H1 (cell line): Measurements from ENCODE around the gene P2RX6. TPM values are rescaled to one million over a fixed set of nuclear protein-coding genes. Genes with fewer than 3 reads are reported as not detected.

ENCODE experiments used
- CTCF ChIA-PET: fragments of 300-600 bp; sonication (Branson Sonifier 250); formaldehyde crosslinking; loops from one replicate; lab custom pipeline; 2021; ENCODE audit not compliant: partially characterized antibody; lab: Charles Lee
- POLR2A ChIA-PET: fragments of 300-600 bp; sonication (Branson Sonifier 250); formaldehyde crosslinking; loops from one replicate; lab custom pipeline; 2021; ENCODE audit warnings: inconsistent platforms; ENCODE audit not compliant: partially characterized antibody; lab: Charles Lee
- DNase-seq, 2 experiments: peaks; one replicate each; pipeline versions ENCODE4 v3.0.0 to v3.0.0-alpha.2; 2010 to 2022; ENCODE audit warnings: low spot score in 2 of 2, low read depth in 1 of 2, mixed read lengths in 1 of 2
- FAIRE-seq: peaks from 2 replicates; lab custom pipeline; 2011; peaks lifted over from hg19 to GRCh38; lab: Jason Lieb, UNC
- H2AFZ ChIP-seq: 2 replicates; pipeline ENCODE4 v1.8.1; 2012; ENCODE audit warnings: low read length, inconsistent platforms
- H2AK5ac ChIP-seq: 2 replicates; pipeline ENCODE4 v1.6.1; 2013; ENCODE audit warnings: low read depth, low read length
- H2BK120ac ChIP-seq: replicated peaks from 2 replicates; pipeline ENCODE3; 2013; ENCODE audit warnings: low read depth, low read length, inconsistent platforms
- H2BK12ac ChIP-seq: 2 replicates; pipeline ENCODE4 v1.6.1; 2013; ENCODE audit warnings: low read depth, low read length
- H2BK15ac ChIP-seq: 2 replicates; pipeline ENCODE4 v1.6.1; 2013; ENCODE audit warnings: low read length
- H2BK20ac ChIP-seq: 2 replicates; pipeline ENCODE4 v1.6.1; 2013; ENCODE audit warnings: low read length
- H2BK5ac ChIP-seq: 2 replicates; pipeline ENCODE4 v1.6.1; 2013; ENCODE audit warnings: low read depth, low read length
- H3K14ac ChIP-seq: 2 replicates; pipeline ENCODE4 v1.6.1; 2013; ENCODE audit warnings: inconsistent platforms; ENCODE audit not compliant: insufficient read length
- H3K18ac ChIP-seq: 2 replicates; pipeline ENCODE4 v1.6.1; 2013; ENCODE audit warnings: low read length; ENCODE audit errors: extremely low read depth
- H3K23ac ChIP-seq: 2 replicates; pipeline ENCODE4 v1.6.1; 2013; ENCODE audit warnings: inconsistent platforms; ENCODE audit not compliant: insufficient read length
- H3K23me2 ChIP-seq: 2 replicates; pipeline ENCODE4 v1.6.1; 2013; ENCODE audit warnings: low read depth, low read length
- H3K27ac ChIP-seq: 2 replicates; pipeline ENCODE4 v1.6.1; 2011; ENCODE audit warnings: low read depth, low read length, inconsistent platforms
- H3K27me3 ChIP-seq, 4 experiments: replicated peaks in 1 of 4; 1 replicate in 1 of 4; 2 replicates in 3 of 4; pipeline versions ENCODE4 v1.6.1 to v1.8.1; 2011 to 2013; ENCODE audit warnings: low read length in 3 of 4, mild to moderate bottlenecking in 3 of 4, inconsistent platforms in 2 of 4, mixed read lengths in 2 of 4, moderate library complexity in 1 of 4; ENCODE audit not compliant: control insufficient read depth in 3 of 4, insufficient read depth in 3 of 4; ENCODE audit errors: extremely low read depth in 1 of 4
- H3K36me3 ChIP-seq, 4 experiments: 2 replicates each; pipeline versions ENCODE4 v1.6.1 to v1.8.1; 2011 to 2013; ENCODE audit warnings: mild to moderate bottlenecking in 4 of 4, low read length in 3 of 4, moderate library complexity in 2 of 4, control low read depth in 1 of 4, inconsistent platforms in 1 of 4; ENCODE audit not compliant: insufficient read depth in 4 of 4, control insufficient read depth in 2 of 4
- H3K4ac ChIP-seq: replicated peaks from 2 replicates; pipeline ENCODE3; 2013; ENCODE audit warnings: low read length, low read depth, mixed read lengths, inconsistent platforms; ENCODE audit not compliant: insufficient read length
- H3K4me1 ChIP-seq, 4 experiments: replicated peaks in 1 of 4; 1 replicate in 1 of 4; 2 replicates in 3 of 4; pipeline versions ENCODE4 v1.6.1 to v1.8.1; 2011 to 2013; ENCODE audit warnings: low read length in 3 of 4, inconsistent platforms in 2 of 4, mixed read lengths in 1 of 4; ENCODE audit not compliant: insufficient read depth in 4 of 4, control insufficient read depth in 3 of 4
- H3K4me2 ChIP-seq, 2 experiments: 2 replicates each; pipeline versions ENCODE4 v1.6.1 to v1.8.1; 2011 to 2013; ENCODE audit warnings: low read depth in 2 of 2, low read length in 2 of 2, control low read depth in 1 of 2, inconsistent platforms in 1 of 2, mild to moderate bottlenecking in 1 of 2; ENCODE audit not compliant: insufficient read depth in 1 of 2
- H3K4me3 ChIP-seq, 4 experiments: fragments of 200-600, 300-600 bp in 1 of 4; sonication (generic), shearing (Covaris generic), sonication (Bioruptor Twin) in 1 of 4; 2 replicates each; pipeline versions ENCODE4 v1.5.1 to v1.8.1; 2011 to 2016; ENCODE audit warnings: low read length in 4 of 4, low read depth in 3 of 4, control low read depth in 2 of 4, inconsistent platforms in 2 of 4, mild to moderate bottlenecking in 2 of 4, mixed read lengths in 1 of 4, moderate library complexity in 1 of 4; ENCODE audit not compliant: insufficient read depth in 2 of 4; ENCODE audit errors: extremely low read depth in 1 of 4
- H3K56ac ChIP-seq: replicated peaks from 2 replicates; pipeline ENCODE3; 2013; ENCODE audit warnings: low read depth, mild to moderate bottlenecking, mixed read lengths, low read length, inconsistent platforms; ENCODE audit not compliant: insufficient read length
- H3K79me1 ChIP-seq: 2 replicates; pipeline ENCODE4 v1.6.1; 2013; ENCODE audit warnings: low read depth, low read length, control low read depth
- H3K79me2 ChIP-seq, 2 experiments: 2 replicates each; pipeline versions ENCODE4 v1.6.1 to v1.8.1; 2012 to 2013; ENCODE audit warnings: low read length in 2 of 2, mild to moderate bottlenecking in 2 of 2, inconsistent platforms in 1 of 2; ENCODE audit not compliant: insufficient read depth in 2 of 2, control insufficient read depth in 1 of 2
- H3K9ac ChIP-seq, 4 experiments: replicated peaks in 1 of 4; 1 replicate in 1 of 4; 2 replicates in 3 of 4; pipeline versions ENCODE4 v1.6.1 to v1.8.1; 2011 to 2013; ENCODE audit warnings: low read depth in 3 of 4, low read length in 3 of 4, control low read depth in 2 of 4, mild to moderate bottlenecking in 2 of 4, moderate library complexity in 2 of 4, inconsistent platforms in 1 of 4; ENCODE audit errors: extremely low read depth in 1 of 4
- H3K9me3 ChIP-seq, 2 experiments: 2 replicates each; pipeline versions ENCODE4 v1.6.1 to v1.8.1; 2012 to 2013; ENCODE audit warnings: mild to moderate bottlenecking in 2 of 2, moderate library complexity in 2 of 2, control low read depth in 1 of 2, inconsistent platforms in 1 of 2, low read depth in 1 of 2, low read length in 1 of 2, mixed read lengths in 1 of 2; ENCODE audit not compliant: insufficient read depth in 2 of 2
- H4K20me1 ChIP-seq, 2 experiments: replicated peaks in 1 of 2; 2 replicates each; pipeline versions ENCODE3 to v1.8.1; 2011 to 2013; ENCODE audit warnings: inconsistent platforms in 2 of 2, low read length in 2 of 2, mild to moderate bottlenecking in 1 of 2; ENCODE audit not compliant: insufficient read depth in 2 of 2, control insufficient read depth in 1 of 2
- H4K5ac ChIP-seq: 2 replicates; pipeline ENCODE4 v1.6.1; 2013; ENCODE audit warnings: low read length, low read depth, mixed read lengths, inconsistent platforms; ENCODE audit not compliant: insufficient read length
- H4K8ac ChIP-seq: 2 replicates; pipeline ENCODE4 v1.8.0; 2013; ENCODE audit warnings: mild to moderate bottlenecking, moderate library complexity, low read length, inconsistent platforms; ENCODE audit not compliant: insufficient read depth; ENCODE audit errors: extremely low read depth
- H4K91ac ChIP-seq: replicated peaks from 2 replicates; pipeline ENCODE3; 2013; ENCODE audit warnings: low read length, mixed read lengths, inconsistent platforms; ENCODE audit not compliant: insufficient read length
- ATF3 ChIP-seq: IDR thresholded peaks from 2 replicates; pipeline ENCODE4 v1.6.1; 2011; ENCODE audit warnings: low read depth, mild to moderate bottlenecking, low read length; ENCODE audit not compliant: insufficient read depth
- SIX5 ChIP-seq: IDR thresholded peaks from 2 replicates; pipeline ENCODE4 v1.6.1; 2011; ENCODE audit warnings: mild to moderate bottlenecking, low read depth, low read length
- SRF ChIP-seq: IDR thresholded peaks from 2 replicates; pipeline ENCODE4 v1.6.1; 2011; ENCODE audit warnings: mild to moderate bottlenecking, low read depth, low read length, moderate library complexity
- WGBS, 2 experiments: shearing (Covaris generic) in 1 of 2; methylation state at CpG; one replicate each; pipeline versions ENCODE4 v1.1.6 to v1.1.7; 2013 to 2015; ENCODE audit warnings: low lambda C conversion rate in 2 of 2, mixed read lengths in 2 of 2, inconsistent platforms in 1 of 2, low coverage in 1 of 2, missing lambda C conversion rate in 1 of 2; ENCODE audit not compliant: insufficient replicate concordance in 2 of 2, insufficient coverage in 1 of 2, insufficient read length in 1 of 2; ENCODE audit errors: extremely low coverage in 1 of 2, missing lambda C conversion rate in 1 of 2; 5-methylcytosine and 5-hydroxymethylcytosine counted together
- polyA plus RNA-seq, 7 experiments: library from polyadenylated mRNA; depleted of rRNA in 3 of 7; stranded (reverse) in 5 of 7; unstranded in 2 of 7; fragments of >200 nt in 5 of 7; fragments of 200-250 nt in 2 of 7; gene quantifications; 1 replicate in 5 of 7; 2 replicates in 1 of 7; 4 replicates in 1 of 7; pipeline versions ENCODE4 v1.2.1 to v1.2.3, GENCODE V29; 2011 to 2013; ENCODE audit warnings: missing spikeins in 2 of 7, mixed read lengths in 2 of 7
- total RNA-seq: library from RNA; stranded (reverse); fragmentation: NEBNext Ultra II Directional; extraction: Animal tissue kit (Norgen Biotek cat#: 25700); gene quantifications from 2 replicates; pipeline ENCODE4 v1.2.1, GENCODE V29; 2021

Gene P2RX6
- total and polyA plus RNA-seq, 2 of the 8 experiments (the other 6 are each of a cell fraction or from before 2014, with no cell fraction given): 0.09 TPM; not detected in 1

GRCh38 chr22:20979940-20980453 is 35.0 kb upstream of the P2RX6 start:
- peak overlapping the region; percentile 7 to 45 (median 16); a peak in 5 of 8 replicates for H3K4me3 ChIP-seq
- H3K14ac ChIP-seq: no peak overlapping the region
- peak overlapping the region; percentile 3; the same call in 1 of the 2 replicates for H2AFZ ChIP-seq
- H3K9me3 ChIP-seq: peaks cover 11 to 17% of the 10 kb centered on the region in 2 experiments
- peaks cover 5 to 25% (median 8%) of the 10 kb centered on the region in 4 experiments; a peak in 6 of 7 replicates for H3K4me1 ChIP-seq
- no peaks in the 10 kb centered on the region for H3K79me1 ChIP-seq
- DNase-seq: no peak
- peak overlapping the region; percentile 86 for H3K18ac ChIP-seq
- peak overlapping the region in 3 of 4 experiments; percentile 15 to 56 (median 49); a peak in 6 of 7 replicates for H3K9ac ChIP-seq
- peak overlapping the region; percentile 75 for H4K8ac ChIP-seq
- peak overlapping the region; percentile 81; the same call in 1 of the 2 replicates for H2BK12ac ChIP-seq
- H2BK15ac ChIP-seq: peak overlapping the region; percentile 81; the same call in 1 of the 2 replicates
- WGBS, 2 experiments: 88% methylated on average over 12 of the region's 13 CpGs; no CpG with 5 or more reads in 1 of the 2 experiments
- POLR2A ChIA-PET: interaction anchor here (0.7 to 4.6 kb wide), 5 partner anchors 8 to 23 kb away, joined by 4 to 45 read pairs (median 6); partner anchors contain the start of genes AIFM3 and THAP7
- peaks cover 0 to 14% (median 7%) of the 10 kb centered on the region in 4 experiments; a peak in 5 of 7 replicates for H3K27me3 ChIP-seq
- CTCF ChIA-PET: interaction anchor here (0.7 to 2.5 kb wide), 3 partner anchors 9 to 203 kb away, joined by 3 to 10 read pairs (median 3); no protein-coding TSS in a partner anchor
- H3K79me2 ChIP-seq: no peaks in the 10 kb centered on the region
- peaks cover 0 to 1% of the 10 kb centered on the region in 2 experiments for H4K20me1 ChIP-seq
- H4K91ac ChIP-seq: peak overlapping the region; percentile 22
- TF ChIP-seq SRF (no peak), ATF3 (no peak), SIX5 (no peak)
- no peak overlapping the region for H2BK120ac ChIP-seq
- H3K23ac ChIP-seq: no peak overlapping the region
- no peak overlapping the region for H4K5ac ChIP-seq
- peak overlapping the region; percentile 8; the same call in 1 of the 2 replicates for H2AK5ac ChIP-seq
- H2BK5ac ChIP-seq: 0 out of 2 replicates have a peak overlapping the region, but pooled peaks have one; percentile 49
- peak overlapping the region; percentile 37 for H3K56ac ChIP-seq
- peak overlapping the region; percentile 63 to 65 for H3K4me2 ChIP-seq
- H3K27ac ChIP-seq: no peak overlapping the region
- FAIRE-seq: no peak
- H2BK20ac ChIP-seq: 0 out of 2 replicates have a peak overlapping the region, but pooled peaks have one; percentile 3
- no peak overlapping the region for H3K4ac ChIP-seq
- no peaks in the 10 kb centered on the region for H3K36me3 ChIP-seq
- peaks cover 8% of the 10 kb centered on the region for H3K23me2 ChIP-seq
